ENCODE results near the gene NUTM1. TPM values are rescaled to one million over a fixed set of nuclear protein-coding genes. Genes with fewer than 3 reads are reported as not detected.

The NUTM1 gene
- total RNA-seq, 1 experiment from 2014 or later = 0.26 TPM

DNA sequence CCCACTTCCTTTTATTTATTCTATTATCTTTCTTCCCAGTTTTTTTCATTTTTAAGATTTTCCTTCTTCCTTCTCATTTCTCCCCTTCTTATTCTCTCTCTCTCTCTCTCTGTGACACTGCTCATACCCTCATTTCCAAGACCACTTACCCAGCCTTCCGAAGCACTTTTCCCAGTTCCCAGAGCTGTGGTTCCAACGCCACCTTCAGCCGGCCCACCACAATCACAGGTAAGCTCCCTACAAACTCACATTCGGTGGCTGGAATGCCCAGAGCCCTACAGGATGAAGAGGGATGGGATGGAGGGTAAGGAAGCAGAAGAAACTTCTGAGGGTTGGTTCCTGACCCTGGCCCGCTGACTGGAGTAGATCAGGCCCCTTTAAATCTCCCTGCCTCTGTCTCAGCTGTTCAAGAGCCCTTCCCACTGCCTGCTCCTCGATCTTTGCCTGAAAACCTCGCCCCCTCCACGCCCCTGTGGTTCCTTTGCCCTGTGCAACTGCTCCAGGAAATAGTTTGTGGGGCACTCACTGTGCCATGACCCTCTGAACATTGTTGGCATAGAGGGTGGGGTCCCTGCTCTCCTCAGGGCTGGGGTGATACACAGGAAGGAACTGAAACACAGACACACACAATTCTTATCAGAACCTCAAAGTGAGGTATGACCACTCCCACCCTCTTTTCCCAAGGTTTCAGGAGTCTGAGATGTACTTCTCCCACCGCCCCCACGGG, 19.1 kb downstream of the NUTM1 start:
- H3K36me3 Mint-ChIP-seq (ENCODE audit: insufficient read depth in 1 of 3, low read depth in 3 of 3) = peaks cover 30 to 62% (median 59%) of the 10 kb centered on the region in 3 experiments; a peak in 6 of 7 replicates
- DNase-seq = no peak

More for the DNA sequence above, 19.1 kb downstream of the NUTM1 start:
- H3K23me2 ChIP-seq (ENCODE audit: insufficient read length, low read depth, low read length, poor library complexity, severe bottlenecking) = peaks cover 5% of the 10 kb centered on the region
- H3K4me2 ChIP-seq (ENCODE audit: insufficient read depth, insufficient read length, low read length) = no peak overlapping the region
- H2BK15ac ChIP-seq (ENCODE audit: low read depth, low read length) = no peak overlapping the region
- H3K9me3 ChIP-seq (ENCODE audit: control insufficient read depth, low read depth, low read length) = no peaks in the 10 kb centered on the region
- H2BK5ac ChIP-seq (ENCODE audit: insufficient read length, low read length) = no peak overlapping the region
- Mint-ChIP-seq H3K9me3 (no peaks in the 10 kb centered on the region), H3K4me3 (no peak overlapping the region), H3K27ac (peak overlapping the region in 2 of 3 experiments; percentile 21 to 64; a peak in 2 of 7 replicates), H3K27me3 (ENCODE audit: low read depth) (no peaks in the 10 kb centered on the region; the same call in 1 of the 2 replicates), H3K4me1 (peaks cover 18 to 23% of the 10 kb centered on the region in 2 experiments)
- H2AFZ ChIP-seq (ENCODE audit: low read length) = no peak overlapping the region
- H4K20me1 ChIP-seq (ENCODE audit: control insufficient read depth, insufficient read depth, insufficient read length) = no peaks in the 10 kb centered on the region
- H2AK5ac ChIP-seq (ENCODE audit: insufficient read length, low read length) = no peak overlapping the region
- H3T11ph ChIP-seq (ENCODE audit: low read length) = no peak overlapping the region
- no peak overlapping the region for H4K5ac ChIP-seq (ENCODE audit: insufficient read length, low read depth, low read length)
- H3K23ac ChIP-seq (ENCODE audit: insufficient read length, low read depth, low read length) = no peak overlapping the region
- H3K9ac ChIP-seq (ENCODE audit: extremely low read depth, insufficient read length, low read length) = no peak overlapping the region
- H4K91ac ChIP-seq (ENCODE audit: insufficient read length, low read depth, low read length) = no peak overlapping the region
- H2BK20ac ChIP-seq (ENCODE audit: low read depth, low read length, poor library complexity, severe bottlenecking) = no peak overlapping the region
- H3K27me3 ChIP-seq (ENCODE audit: insufficient read depth, low read length) = no peaks in the 10 kb centered on the region
- WGBS (ENCODE audit: extremely low coverage, insufficient read length, low lambda C conversion rate) = no CpG with 5 or more reads among the region's 10 CpGs
- peaks cover 9% of the 10 kb centered on the region for H3K79me1 ChIP-seq (ENCODE audit: insufficient read depth, low read depth, low read length, poor library complexity, severe bottlenecking)
- no peak overlapping the region for H3K4ac ChIP-seq (ENCODE audit: low read depth, low read length)
- no peak overlapping the region for H4K8ac ChIP-seq (replicated peaks; ENCODE audit: insufficient read length, low read depth, low read length)
- H3K18ac ChIP-seq (ENCODE audit: insufficient read length, low read depth, low read length) = no peak overlapping the region
- no peak overlapping the region for H3K56ac ChIP-seq (ENCODE audit: insufficient read length, low read depth, low read length)
- peaks cover 6% of the 10 kb centered on the region; the same call in 1 of the 2 replicates for H3K4me1 ChIP-seq (ENCODE audit: insufficient read depth, low read length)
- no peak overlapping the region for H3K14ac ChIP-seq (ENCODE audit: insufficient read depth, low read length)
- TF ChIP-seq, protein P1, sequence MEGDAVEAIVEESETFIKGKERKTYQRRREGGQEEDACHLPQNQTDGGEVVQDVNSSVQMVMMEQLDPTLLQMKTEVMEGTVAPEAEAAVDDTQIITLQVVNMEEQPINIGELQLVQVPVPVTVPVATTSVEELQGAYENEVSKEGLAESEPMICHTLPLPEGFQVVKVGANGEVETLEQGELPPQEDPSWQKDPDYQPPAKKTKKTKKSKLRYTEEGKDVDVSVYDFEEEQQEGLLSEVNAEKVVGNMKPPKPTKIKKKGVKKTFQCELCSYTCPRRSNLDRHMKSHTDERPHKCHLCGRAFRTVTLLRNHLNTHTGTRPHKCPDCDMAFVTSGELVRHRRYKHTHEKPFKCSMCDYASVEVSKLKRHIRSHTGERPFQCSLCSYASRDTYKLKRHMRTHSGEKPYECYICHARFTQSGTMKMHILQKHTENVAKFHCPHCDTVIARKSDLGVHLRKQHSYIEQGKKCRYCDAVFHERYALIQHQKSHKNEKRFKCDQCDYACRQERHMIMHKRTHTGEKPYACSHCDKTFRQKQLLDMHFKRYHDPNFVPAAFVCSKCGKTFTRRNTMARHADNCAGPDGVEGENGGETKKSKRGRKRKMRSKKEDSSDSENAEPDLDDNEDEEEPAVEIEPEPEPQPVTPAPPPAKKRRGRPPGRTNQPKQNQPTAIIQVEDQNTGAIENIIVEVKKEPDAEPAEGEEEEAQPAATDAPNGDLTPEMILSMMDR (conservative IDR thresholded peaks at IDR 0.05) = peak; percentile 32; the same call in 2 of the 3 replicates
- no peak overlapping the region for H2BK12ac ChIP-seq (ENCODE audit: insufficient read length, low read depth, low read length)
- H3K79me2 ChIP-seq (ENCODE audit: insufficient read depth, low read length) = peaks cover 6% of the 10 kb centered on the region; the same call in 1 of the 2 replicates
- H3K27ac ChIP-seq (ENCODE audit: insufficient read length, low read depth, low read length) = no peak overlapping the region
- H2BK120ac ChIP-seq (ENCODE audit: low read depth, low read length, poor library complexity, severe bottlenecking) = no peak overlapping the region

Measured in H9 (cell line).